NOMO-1 treated with DMSO at 0.1 percent for 48 hours (cell line): Measurements from ENCODE around the gene AHSA1.

Source experiments
- DNase-seq: peaks from one replicate; lab custom pipeline; 2025; ENCODE audit not compliant: unreplicated experiment; lab: John Stamatoyannopoulos, UW

Gene AHSA1

DNA sequence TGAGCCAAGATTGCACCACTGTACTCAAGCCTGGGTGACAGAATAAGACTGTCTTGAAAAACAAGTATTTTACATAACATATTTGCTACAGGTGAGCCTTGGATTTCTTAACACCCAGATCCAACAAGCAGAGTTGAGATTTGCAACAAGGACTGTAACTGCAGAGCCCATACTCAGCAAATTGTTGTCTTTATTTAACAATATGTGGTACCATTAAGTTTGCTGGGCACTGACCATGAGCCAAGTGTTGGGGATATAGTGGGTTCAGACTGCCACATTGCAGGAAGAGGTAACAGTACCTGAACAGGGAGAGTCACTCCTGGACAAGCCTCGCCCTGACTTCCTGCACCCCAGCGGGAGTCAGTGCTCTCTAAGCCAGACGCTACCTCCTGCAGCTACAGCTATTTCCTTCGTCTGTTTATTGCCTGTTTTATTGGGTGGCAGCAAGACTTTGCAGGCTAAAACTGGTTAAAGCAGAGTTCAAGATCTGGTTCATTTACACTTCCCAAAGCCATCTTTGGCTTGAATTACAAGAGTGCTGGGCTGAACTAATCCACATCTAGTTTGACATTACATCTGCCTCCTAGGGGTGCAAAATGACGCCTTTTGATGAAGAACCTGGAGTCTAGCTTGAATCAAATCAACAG is 12.5 kb downstream of the AHSA1 start:
- no peak for DNase-seq

DNA sequence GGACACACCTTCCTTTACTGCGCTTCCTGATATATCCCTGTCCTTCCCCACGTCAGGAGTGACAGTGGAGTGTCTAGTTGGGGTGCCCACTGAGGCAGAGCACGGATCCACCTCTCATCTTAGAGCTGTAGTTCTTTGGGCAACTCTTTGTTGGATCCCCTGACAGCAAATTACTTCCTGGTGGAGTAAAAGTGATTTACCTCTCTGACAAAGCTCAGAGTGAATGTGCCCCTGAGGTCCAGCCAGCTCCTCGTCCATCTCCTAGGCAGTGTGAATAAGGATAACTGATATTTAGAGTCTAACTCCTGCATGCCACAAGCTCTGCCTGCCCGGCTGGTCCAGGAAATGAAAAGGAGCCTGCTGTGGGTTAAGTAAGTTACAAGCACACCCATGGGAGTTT is 16.0 kb downstream of the AHSA1 start:
- no peak for DNase-seq

DNA sequence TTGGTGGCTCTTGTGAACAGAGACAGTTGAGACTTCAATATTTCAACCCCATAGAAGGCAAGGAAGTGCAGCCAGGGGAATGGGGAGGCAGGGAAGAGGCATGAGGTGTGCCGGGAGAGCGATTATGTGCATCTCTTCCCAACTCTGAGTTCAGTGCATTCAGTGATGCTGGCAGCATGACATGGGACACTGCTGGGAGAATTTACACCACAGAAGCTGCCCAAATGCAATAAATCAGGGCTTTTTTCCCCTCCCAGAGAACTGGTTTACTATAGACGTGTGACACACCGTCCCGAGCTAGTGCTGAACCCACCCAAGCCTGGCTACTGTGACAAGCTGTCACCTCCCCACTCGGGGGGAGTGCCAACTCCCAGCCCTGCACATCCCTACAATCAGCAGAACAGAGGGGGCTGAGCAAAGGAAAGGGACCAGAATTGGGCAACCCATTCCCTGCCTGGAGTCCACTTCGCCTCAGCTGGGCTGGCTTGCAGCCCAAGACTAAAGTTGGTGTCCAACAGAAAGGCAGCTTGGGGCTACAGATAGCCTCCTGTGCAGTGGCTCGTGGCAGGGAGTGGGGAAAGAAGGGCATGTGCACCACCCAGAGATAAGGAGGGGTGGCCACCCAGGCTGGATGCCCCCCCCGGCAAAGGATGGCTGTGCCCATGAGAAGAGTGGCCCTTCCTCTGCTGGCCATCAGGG is 16.7 kb downstream of the AHSA1 start:
- no peak for DNase-seq

DNA sequence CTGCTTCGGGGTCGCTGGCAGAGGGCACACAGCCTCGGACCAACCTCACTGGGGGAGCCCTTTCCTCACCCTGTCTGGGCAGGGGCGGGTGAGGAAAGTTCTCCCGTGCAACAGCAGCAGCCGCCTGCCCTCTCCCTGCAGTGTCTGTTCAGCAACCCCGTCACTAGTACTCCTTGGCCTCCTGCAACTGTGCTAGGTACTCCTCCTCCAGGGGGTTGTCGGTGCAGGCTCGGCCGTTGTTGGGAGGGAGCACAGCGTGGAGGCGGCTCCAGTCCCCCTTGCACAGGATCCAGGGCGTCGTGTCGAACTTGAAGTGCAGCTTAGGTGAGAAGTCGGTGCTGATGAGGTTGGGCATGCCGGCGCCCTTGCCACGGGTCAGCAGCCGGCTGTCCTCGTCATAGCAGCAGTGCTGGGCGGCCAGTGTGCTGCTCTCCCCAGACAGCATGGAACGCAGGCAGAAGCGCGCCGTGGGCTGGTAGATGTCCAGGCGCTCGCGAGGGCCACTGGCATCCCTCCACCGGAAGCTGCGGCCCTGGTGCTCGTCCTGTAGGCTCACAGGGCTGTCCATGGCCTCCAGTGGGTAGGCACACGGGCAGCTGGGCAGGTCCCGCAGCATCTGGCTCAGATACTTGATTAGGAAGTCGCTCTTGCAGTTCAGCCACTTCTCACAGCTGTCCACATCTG is 17.7 kb downstream of the AHSA1 start:
- no peak for DNase-seq

DNA sequence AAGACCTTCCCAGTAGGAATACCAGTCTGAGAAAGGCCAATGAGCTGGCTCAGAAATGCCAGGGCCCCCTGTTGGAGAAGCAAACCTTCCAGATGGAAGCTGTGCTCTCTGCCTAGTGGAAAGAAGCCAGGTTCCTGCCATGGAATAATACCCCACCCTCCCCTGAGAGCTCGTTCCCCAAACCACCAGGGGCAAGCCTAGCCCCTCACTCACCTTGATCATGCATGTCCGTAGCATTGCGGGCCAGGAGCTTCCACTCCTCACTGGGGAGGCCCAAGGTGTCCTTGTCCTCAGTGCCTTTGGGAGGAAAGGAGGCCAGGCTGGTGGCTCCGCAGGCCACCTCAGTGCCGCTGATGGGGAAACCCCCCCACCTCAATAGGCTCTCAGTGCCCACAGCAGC is 20.1 kb downstream of the AHSA1 start:
- no peak for DNase-seq

DNA sequence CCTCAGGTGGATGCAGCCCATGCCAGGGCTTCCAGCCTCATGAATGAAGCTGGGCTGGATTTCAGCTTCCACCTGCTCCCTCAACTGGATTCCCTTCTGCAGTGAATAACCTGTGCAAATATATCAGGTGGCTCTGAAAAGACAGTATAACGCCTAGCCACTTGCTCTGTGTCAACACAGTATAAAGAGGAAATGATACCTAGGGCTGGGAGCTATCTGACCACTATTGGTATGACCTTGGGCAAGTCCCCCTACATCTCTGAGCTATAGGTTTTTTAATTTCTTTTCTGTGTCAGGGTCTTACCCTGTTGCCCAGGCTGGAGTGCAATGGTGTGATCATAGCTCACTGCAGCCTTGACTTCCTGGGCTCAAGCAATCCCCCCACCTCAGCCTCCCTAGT is 20.9 kb downstream of the AHSA1 start:
- DNase-seq: peak; percentile 32

DNA sequence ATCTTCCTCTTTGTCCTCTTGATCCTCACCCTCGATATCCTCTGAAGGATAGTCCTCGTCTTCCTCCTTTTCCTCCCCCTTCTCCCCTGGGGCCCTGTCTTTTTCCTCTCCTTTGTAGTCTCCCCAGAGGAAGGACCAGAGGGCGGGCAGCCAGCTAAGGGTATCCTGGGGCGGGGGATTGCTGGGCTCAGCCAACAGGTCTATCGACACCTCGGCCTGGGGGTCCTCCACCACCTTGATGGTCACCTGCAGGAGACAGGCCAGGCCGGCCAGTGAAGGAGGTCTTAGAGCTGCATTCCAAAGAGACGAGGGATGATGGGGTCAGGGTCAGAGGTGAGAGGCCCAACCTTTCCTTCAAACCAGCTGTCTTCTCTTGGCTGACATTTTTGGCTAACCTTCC is 24.5 kb downstream of the AHSA1 start:
- no peak for DNase-seq

DNA sequence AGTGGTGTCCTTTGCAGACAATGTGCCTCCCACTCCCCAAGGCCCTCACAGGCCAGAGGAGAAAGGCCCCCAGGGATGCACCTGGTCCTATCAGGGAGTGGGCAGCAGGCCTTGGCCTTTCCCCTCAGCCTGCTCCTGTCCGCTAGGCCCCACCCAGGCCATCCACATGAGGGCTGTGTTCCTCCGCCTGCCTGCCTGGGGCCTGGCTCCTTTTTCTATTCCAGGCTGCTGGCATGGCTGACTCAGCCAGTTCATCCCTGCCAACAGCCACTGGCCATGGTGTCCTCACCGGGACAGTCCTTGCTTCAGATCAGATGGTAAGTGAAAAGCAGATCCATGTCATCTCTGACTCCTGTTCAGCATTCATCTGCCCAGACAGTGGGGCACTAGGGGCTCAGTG is 27.4 kb downstream of the AHSA1 start:
- DNase-seq: no peak

DNA sequence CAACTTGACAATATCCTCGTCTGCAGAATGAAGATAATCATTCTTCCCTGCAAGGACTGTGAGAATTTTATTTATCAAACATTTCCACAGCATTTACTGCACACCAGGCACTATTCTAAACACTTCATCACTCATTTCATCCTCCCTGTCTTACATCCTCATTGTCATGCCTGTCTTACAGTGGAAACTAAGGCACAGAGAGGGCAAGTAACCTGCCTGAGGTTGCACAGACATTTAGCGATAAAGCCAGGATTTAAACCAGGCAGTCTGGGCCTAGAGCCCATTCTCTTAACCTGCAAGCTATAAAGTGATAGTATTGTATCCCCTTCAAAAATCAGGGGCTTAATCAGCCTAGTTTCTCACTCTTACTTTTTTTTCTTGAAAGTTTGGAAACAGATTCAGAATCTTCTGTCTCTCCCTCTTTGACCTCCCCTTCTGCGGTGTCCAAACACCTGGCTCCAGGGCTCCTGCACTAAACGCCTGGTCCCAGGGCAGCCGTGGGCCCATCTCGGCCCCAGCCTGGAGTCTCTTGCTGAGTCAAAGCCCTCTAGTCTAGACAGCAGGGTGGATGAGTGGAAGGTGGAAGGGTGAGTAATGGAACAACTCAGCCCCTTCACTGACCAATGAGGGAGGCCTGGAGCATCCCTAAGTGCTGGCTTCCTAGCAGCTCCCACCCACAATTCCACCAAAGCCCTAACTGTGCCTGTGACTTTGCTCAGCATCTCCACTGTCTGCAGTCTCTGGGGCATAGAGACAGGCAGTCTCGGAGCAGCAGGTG is 28.2 kb downstream of the AHSA1 start:
- no peak for DNase-seq

DNA sequence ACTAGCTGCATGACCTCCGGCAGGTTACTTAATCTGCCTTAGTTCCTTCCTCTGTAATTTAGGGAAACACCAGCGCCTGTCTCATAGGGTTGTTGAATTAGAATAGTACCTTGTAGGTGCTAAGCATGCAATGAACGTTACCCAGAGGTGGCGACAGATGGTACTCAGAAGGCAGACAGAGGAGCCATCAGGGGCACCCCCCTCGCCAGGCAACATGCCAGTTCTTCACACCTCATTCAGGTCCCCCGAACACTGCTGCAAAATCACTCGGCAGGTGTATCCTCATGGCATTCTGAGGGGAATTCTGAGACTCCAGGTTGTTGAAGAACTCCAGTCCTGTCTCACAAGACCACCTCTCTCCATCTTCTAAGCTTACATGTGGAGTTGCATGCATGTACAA is 30.7 kb downstream of the AHSA1 start:
- DNase-seq: no peak

DNA sequence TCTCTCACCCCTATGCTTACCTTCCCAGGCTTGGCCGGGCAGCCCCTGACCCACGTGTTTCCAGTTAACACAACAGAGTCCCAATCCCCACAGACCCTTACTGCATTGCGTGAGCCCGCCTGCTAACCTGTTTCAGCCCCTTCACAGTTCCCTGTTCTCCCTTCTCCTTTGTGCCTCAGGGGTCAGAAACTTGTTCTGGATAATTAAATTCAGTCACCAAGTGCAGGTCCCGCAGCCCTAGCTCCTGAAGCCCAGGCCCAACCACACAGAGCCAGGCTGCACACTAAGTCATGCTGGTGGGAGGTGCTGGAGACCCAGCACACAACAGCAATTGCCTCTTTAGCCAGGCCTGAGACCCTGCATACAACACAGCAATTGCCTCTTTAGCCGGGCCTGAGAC is 31.1 kb downstream of the AHSA1 start:
- no peak for DNase-seq

DNA sequence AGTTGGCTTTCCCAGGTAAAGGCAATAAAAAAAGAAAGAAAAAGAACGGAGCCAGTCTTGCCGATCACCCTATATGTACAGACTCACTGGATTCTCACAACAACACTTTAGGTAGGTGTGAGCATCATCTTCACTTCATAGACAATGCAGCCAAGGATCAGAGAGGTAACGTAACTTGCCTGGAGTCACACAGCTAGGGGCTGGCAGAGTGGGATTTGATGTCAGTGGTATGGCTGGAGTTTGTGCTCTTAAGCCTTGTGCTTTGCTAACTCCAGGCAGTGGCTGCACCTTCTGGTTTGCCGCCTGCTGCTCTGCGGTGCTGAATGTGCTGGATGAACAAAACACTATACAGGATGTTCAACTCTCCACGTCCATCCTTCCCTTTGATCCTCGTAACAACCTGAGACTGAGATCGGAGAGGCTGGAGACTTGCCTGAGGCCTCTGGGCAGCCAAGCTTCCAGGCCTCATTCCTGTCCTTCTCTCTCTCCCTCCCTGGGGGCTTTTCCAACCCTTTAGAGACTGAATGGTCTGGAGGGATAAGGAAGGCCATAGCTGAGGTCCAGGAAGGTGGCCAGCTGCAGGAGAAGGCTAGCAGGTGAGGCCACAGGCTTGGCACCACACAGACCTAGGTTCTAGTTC is 32.6 kb downstream of the AHSA1 start:
- DNase-seq: no peak

DNA sequence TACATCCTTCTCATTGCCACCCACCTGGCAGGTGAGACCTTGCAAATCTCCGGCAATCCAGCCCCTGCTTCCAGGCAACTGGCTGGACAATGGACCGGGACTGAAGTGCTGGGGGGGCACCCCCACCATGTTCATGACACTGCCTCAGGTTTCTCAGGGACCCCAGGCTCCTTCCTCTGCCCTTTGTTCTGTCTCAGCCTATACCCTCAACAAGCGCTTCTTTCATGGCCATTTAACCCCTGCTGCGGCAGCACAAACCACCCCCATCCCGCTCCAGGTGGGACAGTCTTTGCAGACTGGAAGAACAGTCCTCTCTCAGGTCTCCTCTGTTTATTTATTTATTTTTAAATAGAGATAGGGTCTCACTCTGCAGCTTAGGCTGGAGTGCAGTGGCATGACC is 33.2 kb downstream of the AHSA1 start:
- DNase-seq: no peak

DNA sequence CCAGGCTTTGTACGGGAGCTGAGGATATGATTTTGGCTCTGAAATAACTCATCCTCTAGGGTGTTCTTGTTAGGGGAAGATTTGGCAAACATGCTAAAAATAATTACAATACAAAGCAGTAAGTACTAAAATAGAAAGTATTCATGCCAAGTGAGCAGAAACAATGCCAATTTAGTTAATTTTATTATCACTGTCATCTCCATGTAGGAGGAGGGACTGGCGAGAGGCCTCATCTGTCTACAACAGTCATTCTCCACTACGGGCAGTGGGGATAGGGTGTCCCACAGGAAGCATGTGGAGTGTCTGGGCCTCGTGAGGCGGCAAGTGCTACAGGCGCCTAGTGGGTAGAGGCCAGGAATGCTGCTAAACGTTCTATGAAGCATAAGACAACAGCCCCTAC is 37.4 kb downstream of the AHSA1 start:
- no peak for DNase-seq

DNA sequence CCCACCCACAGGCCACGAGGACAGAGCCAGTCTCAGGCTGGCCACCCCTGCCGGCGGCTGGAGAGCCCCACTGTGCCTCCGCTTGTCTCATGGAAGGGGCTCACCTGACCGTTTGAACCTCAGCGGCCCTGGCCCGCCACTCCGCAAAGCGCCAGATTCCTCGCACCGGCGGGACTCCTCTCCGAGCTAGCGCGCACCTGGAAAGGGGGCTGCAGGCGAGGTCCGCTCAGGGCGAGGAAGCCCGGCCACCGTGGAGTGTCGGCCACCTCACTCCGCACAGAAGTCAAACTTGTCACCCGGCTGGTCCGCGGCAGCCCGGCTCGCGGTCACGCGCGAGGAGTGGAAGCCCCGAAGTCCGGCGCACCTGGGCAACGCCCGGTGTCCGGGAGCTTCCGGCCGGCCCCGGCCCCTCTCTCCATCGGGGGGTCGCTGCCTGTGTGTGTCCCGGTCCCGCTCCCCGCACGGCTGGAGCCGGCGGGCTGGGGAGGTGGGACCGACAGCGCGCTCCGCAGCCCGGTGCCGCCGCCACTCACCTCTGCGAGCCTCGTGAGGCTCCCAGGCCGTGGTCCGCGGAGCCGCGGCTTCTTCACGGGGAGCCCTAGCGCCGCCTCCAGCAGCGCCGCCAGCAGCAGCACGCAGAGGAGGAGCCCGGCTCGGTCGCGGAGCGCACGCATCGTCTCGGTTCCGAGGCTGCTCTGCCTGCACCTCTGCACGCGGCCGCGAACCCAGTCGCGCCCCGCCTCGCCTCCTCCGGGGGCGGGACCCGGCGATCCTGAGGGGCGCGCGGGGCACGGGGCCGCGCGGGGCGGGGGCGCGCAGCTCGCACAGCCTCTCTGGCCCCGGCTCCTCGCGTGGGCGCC is 40.5 kb downstream of the AHSA1 start, which contains the start of gene ISM2:
Gene ISM2 (minus strand): TSS at position 697 of the 860 bp plus-strand sequence. CDS start 23 bp downstream, at position 674.
- DNase-seq: peak; percentile 9

DNA sequence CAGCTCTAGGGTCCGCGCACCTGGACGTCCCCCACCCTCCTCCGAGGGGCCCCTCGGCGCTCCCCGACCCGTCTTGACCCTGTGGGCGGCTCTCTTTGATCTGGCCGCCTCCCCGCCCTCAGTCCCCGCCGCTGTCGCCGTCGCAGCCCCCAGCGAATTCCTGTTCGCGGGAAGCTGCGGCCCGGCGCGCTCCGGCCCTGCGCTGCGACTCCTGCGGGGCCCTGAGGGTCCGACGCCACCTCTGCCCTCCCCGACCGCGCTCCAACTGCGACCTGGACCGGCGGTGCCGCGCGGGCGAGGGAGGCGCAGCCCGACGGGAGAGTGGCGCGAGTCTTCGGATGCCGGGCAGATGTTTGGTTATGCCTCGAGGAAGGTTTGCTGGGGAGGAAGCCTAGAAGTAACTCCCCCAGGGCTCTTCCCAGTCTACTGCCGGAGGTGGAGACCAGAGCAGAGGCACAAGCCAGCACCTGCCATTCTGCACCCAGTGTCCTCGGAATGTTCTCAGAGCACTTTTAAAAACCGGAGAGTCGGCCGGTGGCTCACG is 41.2 kb downstream of the AHSA1 start:
- no peak for DNase-seq

DNA sequence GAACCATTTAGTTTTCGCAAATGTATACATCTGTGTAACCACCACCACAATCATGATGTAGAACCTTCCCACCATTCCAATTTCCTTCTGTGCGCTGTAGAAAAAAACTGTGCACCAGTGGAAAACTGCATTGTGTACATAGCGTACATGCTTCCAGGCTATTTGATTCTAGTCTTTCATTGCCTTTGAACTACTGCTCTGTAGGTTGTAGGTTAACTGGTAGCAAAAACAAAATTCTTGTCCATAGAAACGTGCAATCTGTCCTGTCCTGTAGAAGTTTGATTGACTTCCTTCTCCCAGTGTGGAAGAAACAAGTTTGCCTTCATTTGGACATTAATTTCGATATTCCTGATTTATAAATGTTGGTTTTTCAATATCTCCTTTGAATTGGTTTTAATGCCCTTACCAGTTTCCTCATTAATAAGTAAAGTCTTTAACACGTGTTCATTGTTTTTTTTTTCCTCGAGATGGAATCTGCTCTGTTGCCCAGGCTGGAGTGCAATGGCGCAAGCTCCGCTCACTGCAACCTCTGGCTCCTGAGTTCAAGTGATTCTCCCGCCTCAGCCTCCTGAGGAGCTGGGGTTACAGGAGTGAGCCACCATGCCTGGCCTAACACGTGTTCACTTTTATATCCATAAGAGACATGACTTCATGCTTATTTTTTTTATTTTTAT is 44.4 kb downstream of the AHSA1 start:
- DNase-seq: no peak

DNA sequence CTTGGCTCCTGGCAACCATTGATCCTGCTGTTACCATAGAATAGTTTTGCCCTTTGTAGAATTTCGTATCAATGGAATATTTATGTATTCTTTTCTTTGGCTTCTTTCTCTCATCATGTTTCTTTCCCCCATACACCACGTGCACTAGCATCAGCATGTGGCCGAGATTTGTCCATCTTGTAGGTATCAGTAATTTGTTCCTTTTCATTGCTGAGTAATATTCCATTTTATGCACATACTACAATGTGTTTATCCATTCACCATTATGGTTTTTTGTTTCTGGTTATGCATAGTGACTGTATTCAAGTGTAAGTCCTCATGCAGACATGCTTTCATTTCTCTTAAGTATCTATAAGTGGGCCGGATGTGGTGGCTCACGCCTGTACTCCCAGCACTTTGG is 45.2 kb downstream of the AHSA1 start:
- DNase-seq: no peak

DNA sequence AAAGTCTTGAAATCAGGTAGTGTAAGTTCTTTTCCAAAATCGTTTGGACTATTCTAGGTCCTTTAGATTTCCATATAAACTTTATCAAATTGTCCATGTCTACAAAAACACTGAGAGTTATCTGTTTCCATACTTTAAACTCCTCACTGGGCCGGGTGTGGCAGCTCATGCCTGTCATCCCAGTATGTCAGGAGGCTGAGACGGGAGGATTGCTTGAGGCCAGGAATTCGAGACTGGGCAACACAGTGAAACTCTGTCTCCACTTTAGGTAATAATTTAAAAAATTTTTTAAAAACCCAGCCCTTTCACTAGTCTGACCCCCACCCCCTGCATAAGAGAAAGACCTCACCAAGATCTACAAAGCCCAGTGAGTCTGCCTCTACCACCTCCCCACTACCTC is 47.1 kb downstream of the AHSA1 start:
- no peak for DNase-seq
